Measurements from ENCODE around the gene OR7G3. TPM values are rescaled to one million over a fixed set of nuclear protein-coding genes. Genes with fewer than 3 reads are reported as not detected.

Gene OR7G3
- total RNA-seq, 1 donor from 2014 or later, result not detected

GRCh38 chr19:9115307-9115813 is 11.4 kb downstream of the OR7G3 start, which contains the start of gene OR7G1:
TSS of gene OR7G1 (minus strand) at chr19:9115763. CDS start at chr19:9115763, 0 bp downstream.
- H3K27me3 Mint-ChIP-seq (ENCODE audit: low read depth), result no peaks in the 10 kb centered on the region
- no peak within 1 kb of the TSS for H3K4me3 Mint-ChIP-seq
- peaks cover 47% of the 10 kb centered on the region for H3K9me3 Mint-ChIP-seq
- no peak for DNase-seq (ENCODE audit: low spot score in 2 of 2, unreplicated experiment in 2 of 2)
- no peak for TF ChIP-seq CTCF (IDR thresholded peaks at IDR 0.05; ENCODE audit: unreplicated experiment)
- peaks cover 5% of the 10 kb centered on the region for H3K36me3 Mint-ChIP-seq
- no peak within 1 kb of the TSS for H3K27ac Mint-ChIP-seq
- no peaks in the 10 kb centered on the region for H3K4me1 Mint-ChIP-seq

DNA sequence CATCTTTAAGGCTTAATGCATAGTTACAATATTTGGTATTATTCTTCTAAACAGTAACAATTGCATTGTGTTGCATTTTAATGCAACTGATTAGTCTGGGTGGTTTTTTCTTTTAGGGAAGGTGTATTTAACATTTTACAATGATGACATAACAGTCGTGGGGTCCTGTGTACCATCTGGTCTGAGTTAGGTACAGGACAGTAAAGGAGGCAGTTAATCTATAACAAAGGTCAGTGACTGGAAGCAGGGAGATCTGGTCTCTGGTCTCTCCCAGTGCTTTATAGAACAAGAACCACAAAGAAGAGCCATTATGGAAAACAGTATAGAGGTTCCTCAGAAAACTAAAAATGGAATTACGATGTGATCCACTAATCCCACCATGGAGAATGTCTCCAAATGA is 16.8 kb downstream of the OR7G3 start:
- H3K36me3 Mint-ChIP-seq, result peaks cover 5% of the 10 kb centered on the region
- no peak for DNase-seq (ENCODE audit: low spot score in 2 of 2, unreplicated experiment in 2 of 2)
- H3K27me3 Mint-ChIP-seq (ENCODE audit: low read depth), result no peaks in the 10 kb centered on the region
- H3K4me1 Mint-ChIP-seq, result no peaks in the 10 kb centered on the region
- H3K9me3 Mint-ChIP-seq, result peaks cover 36% of the 10 kb centered on the region
- no peak overlapping the region for H3K4me3 Mint-ChIP-seq
- no peak overlapping the region for H3K27ac Mint-ChIP-seq
- TF ChIP-seq CTCF (IDR thresholded peaks at IDR 0.05; ENCODE audit: unreplicated experiment), result no peak

- H3K4me1 Mint-ChIP-seq, result no peaks in the 10 kb centered on the region
- H3K4me3 Mint-ChIP-seq, result no peak within 1 kb of the TSS
- no peak for TF ChIP-seq CTCF (IDR thresholded peaks at IDR 0.05; ENCODE audit: unreplicated experiment)
- DNase-seq (ENCODE audit: low spot score in 2 of 2, unreplicated experiment in 2 of 2), result no peak
- H3K36me3 Mint-ChIP-seq, result peaks cover 2% of the 10 kb centered on the region
- H3K27me3 Mint-ChIP-seq (ENCODE audit: low read depth), result no peaks in the 10 kb centered on the region
- peaks cover 31% of the 10 kb centered on the region for H3K9me3 Mint-ChIP-seq
- H3K27ac Mint-ChIP-seq, result no peak within 1 kb of the TSS
These were observed 19.4 kb downstream of the OR7G3 start, which contains the start of gene OR7G2 for GRCh38 chr19:9107375-9107774. TSS of gene OR7G2 (minus strand) at chr19:9107475. CDS start at chr19:9103243, 4,232 bp downstream.

- Mint-ChIP-seq H3K27me3 (ENCODE audit: low read depth) (no peaks in the 10 kb centered on the region), H3K9me3 (peaks cover 16% of the 10 kb centered on the region), H3K36me3 (no peaks in the 10 kb centered on the region), H3K27ac (no peak within 1 kb of the TSS), H3K4me1 (no peaks in the 10 kb centered on the region), H3K4me3 (no peak within 1 kb of the TSS)
- DNase-seq (ENCODE audit: low spot score in 2 of 2, unreplicated experiment in 2 of 2), result no peak
- TF ChIP-seq CTCF (IDR thresholded peaks at IDR 0.05; ENCODE audit: unreplicated experiment), result no peak
These were observed 40.0 kb downstream of the OR7G3 start, which contains the start of gene OR1M1 for GRCh38 chr19:9086761-9087160. TSS of gene OR1M1 (plus strand) at chr19:9087061. CDS start at chr19:9093245, 6,184 bp downstream.

GRCh38 chr19:9078651-9079050 is 48.1 kb downstream of the OR7G3 start:
- DNase-seq (ENCODE audit: low spot score in 2 of 2, unreplicated experiment in 2 of 2), result no peak
- Mint-ChIP-seq H3K4me3 (no peak overlapping the region), H3K9me3 (no peaks in the 10 kb centered on the region), H3K4me1 (peaks cover 31% of the 10 kb centered on the region), H3K27ac (peak overlapping the region; percentile 55), H3K36me3 (no peaks in the 10 kb centered on the region), H3K27me3 (ENCODE audit: low read depth) (no peaks in the 10 kb centered on the region)
- TF ChIP-seq CTCF (IDR thresholded peaks at IDR 0.05; ENCODE audit: unreplicated experiment), result no peak
